ENCODE data around the gene PPFIBP1.
"Not testable (repeated sequence)": the region's sequence is repeated elsewhere in the genome, so short reads cannot be mapped to it uniquely, and the experiment has no call there.

PPFIBP1 gene

DNA sequence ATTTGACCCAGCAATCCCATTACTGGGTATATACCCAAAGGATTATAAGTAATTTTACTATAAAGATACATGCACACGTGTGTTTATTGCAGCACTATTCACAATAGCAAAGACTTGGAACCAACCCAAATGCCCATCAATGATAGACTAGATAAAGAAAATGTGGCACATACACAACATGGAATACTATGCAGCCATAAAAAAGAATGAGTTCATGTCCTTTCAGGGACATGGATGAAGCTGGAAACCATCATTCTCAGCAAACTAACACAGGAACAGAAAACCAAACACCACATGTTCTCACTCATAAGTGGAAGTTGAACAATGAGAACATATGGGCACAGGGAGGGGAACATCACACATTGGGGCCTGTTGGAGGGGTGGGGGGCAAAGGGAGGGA lies 20.9 kb downstream of the PPFIBP1 start:
- not testable (repeated sequence) for DNase-seq

DNA sequence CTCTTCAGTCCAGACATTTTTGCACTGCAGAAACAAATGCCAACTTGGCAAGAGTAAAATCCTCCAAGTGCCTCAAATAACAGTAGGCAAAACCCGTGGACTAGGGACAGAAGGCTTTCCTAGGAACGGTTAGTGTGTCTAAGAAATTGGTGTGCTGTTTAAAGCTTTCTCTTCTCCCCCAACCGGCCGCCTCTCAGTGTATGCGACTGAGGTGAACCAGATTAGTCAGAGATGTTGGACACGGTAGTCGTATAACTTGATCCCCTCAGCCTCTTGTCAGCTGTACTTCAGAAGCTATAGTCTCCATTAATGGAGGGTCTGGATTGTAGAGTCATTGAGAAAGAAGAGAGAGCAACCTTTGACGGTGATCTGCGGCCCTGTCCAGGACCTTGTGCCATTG lies 21.7 kb downstream of the PPFIBP1 start:
- DNase-seq, result no peak

DNA sequence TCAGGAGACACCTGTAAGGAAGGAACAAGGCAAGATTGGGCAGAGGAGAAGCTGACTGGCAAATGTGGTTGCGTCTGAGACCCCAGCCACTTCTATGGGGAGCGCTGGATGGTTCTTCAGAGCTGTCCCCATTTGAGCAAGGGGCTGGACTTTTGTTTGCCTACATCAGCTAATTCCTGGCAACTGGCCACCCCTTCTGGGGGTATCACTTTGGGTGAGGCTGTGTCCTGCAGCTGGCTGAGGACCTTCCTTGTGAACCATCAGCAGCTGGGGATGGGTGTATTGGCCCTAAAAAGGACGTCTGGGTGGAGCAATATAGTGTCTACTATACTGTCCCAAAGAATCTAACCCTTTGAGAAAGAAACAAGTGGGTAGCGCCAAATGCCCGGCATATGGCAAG lies 23.6 kb downstream of the PPFIBP1 start:
- DNase-seq, result no peak

DNA sequence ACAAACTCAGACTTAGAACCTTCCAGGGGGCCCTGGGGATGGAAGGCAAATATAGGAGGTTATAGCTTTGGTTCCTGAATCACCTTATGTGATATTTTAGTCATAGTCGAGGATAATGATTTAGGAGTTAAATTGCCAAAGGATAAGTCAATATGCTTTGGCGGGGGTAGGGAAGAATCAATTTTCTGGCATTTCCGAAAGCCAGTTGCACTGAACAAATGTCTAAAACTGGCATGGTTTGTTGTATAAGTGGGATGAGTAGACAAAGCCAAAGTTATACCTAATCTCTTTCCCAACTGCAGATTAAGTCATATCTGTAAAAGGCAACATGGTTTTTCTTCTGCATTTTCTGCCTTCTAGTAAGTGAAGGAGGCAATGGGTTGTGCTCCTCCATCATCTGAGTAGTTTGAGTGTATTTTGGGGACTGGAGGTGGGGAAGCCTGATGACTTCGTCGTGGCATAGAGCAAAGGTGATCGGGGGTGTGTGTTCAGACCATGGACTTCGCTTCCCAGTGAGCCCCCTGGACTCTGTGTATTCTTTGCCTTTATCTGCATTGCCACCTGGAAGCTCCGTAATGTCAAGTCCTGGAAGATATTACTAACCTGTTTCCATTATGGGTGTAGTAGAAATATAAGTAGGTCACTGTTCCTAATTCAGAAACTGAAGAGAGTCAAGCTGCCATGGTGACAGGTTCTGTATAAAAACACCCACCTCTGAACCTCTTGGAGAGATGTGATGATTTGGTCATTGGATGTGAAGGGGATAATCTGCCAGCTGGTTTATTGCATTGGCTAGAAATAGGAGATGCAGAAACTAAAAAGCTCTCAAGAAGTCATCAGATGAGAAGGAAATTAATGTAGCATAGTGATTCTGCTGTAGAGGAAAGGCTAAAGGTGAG lies 24.5 kb downstream of the PPFIBP1 start:
- DNase-seq, result no peak

DNA sequence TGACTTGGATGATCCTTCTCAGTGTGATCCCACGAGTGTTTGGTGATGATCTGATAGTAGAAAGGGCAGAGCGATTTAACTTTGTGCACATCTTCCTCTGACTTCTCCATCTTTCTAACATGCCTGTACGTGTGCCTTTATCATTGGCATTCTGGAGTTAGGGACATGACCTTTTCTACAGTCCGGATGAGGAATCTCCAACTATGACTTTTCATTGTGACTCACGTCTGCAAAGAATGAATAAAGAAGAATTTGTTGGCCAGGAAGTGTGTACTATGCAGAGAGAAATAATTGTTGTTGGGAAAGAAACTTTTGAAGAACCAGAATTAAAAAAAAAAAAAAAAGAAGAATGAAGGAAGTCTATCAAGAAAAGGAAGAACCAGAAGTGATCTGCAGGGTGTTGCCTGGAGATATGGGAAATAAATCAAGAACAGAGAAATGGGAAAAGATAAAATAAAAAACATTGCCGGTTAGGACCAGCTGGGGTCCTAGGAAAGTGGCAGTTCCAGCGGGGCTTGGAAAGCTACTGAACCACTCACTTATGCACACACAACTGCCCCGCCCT lies 25.3 kb downstream of the PPFIBP1 start:
- DNase-seq, result no peak

DNA sequence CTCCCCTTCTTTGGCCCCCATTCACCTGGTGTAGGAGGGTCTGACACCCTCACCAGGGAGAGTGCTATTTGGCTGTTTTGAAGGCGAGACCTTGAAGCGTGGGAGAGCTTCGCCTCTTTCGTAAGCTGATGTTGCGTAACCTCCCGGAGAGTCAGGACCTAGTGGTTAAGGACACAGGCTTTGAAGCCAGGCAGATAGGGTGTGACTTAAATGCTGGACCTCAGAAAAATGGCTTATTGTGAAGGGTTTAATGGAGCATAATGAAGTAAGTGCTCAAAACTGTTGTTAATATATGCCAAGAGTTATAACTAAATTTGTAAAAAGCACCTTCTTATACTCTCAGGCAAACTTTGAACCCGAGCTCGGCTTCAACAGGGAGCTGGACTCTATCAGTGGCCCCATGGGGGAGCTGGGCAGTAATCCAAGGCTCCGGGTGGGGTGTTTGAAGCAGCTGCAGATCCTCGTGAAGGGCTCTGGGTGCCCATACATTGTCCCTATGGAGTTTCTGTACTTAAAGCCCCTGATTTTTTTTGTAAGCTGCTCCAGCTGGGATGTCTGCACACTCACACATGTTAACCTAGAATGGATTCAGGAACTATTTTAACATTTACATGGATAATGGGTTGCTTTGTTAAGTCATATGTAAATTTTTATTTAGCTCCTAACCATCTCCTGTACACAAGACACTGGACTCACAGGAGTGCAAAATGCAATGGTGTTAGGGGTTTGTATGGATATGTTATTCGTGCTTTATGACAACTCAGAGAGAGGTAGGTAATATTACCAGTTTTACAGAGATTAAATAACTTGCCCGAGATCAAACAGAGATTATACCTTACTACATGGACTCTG lies 26.0 kb downstream of the PPFIBP1 start:
- DNase-seq, result peak; percentile 71

DNA sequence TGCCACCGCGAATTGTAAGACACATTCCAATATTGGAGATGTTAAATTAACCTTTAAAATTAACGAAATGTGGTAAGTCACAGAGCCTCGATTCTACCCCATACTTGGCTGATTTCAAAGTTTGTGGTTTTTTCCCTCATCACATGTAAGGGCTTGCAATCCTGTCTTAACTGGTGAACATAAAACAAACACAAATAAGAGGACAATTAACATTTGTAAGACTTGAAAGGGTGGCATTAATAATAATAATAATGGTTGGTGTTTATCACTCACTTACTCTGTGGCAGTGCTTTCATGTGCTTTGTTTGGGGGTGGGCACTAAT lies 26.6 kb downstream of the PPFIBP1 start:
- no peak for DNase-seq

DNA sequence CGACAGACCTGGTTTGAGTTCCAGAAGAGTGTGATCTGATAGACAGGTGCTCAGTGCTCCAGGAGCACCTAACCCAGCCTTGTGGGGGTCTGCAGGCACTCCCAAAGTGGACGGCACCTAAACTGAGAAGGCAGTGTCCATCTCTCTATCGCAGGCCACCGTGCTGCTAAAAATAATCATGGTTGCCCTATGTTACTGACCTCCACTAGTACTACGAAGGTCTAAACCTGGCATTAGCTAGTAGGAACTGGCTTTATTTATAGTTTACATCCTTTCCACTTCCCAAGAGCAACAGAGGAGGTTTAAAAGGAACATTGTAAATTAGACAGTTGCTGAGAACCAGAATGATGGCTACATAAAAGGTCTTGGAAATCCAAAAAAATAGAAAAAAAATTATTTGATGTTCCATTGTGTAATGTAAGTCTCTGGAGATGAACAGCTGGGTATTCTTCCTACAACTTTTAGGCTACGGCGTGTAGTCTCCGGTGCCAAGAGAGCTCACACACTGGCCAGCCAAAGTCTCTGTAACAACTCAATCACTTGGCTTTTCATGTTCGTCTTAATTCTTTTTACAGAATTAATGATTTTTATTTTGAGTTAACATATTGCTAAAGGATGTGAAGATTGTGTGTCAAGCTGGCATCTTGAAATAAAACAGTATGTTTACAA lies 27.3 kb downstream of the PPFIBP1 start:
- no peak for DNase-seq

DNA sequence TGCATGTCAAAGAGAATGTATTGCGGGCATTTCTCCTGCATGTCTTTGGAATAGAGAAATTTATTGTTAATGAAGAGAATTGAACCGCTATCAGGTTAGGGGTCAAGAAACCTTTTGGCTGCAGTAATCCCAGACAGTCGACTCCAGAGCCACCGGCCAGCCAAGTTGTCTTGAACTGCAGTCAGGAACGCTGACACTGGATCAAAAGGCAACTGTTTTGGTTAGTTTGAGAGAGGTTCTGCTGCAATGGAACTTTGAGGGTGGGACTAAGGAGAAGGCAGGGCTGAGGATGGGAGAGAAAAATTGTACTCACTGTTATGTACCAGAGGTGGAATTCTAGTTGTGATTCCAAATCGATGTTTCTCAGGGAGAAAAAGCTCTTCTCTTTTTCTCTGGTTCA lies 28.2 kb downstream of the PPFIBP1 start:
- DNase-seq, result no peak

DNA sequence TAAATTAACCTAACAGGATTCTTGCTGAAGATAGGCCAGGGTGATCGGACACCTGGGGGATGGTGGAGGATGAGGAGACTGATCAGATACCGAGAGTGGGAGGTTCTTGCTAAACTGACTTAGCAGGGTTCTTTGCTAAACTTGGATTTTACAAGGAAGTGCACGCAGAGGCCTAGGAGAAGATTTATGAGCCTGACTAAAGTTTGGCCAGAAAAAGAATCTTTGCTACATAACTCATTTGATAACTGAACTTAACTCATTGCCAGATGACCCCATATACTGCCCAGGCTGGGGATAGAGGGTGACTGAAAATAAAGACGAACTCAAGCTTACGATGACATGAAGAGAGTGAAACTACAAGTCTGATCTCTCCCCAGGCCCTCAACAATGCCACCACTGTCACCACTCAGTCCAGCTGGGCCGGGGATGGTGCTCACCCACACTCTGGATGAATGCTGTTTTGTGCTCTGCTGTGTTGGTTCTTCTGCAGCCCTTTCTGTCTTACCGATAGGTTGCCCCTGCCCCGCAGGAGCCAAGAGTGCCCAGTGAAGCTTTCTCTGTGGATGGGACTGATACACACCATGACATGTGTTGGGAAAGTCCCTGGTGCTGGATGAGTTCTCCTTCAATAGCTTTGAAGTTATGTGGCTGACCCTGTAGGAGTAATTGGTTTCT lies 29.0 kb downstream of the PPFIBP1 start:
- DNase-seq, result no peak

DNA sequence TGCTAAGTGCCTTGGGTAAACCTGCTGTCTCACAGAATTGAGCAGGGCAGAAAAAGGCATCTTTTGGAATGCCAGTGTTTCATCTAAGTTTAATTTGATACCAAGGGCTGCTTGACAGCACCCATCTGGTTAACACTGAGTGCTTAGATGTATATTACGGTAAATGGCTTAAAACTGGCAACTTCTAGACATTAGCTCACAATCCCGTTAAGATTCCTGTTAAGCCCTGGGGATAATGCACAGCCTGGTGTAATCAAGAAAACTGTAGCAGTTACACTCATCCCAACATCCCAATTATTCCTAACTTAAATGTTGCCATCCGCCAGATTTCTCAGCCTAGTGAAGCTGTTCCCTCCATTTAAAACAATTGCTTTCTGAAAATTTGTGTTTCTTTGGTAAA lies 29.9 kb downstream of the PPFIBP1 start:
- no peak for DNase-seq

DNA sequence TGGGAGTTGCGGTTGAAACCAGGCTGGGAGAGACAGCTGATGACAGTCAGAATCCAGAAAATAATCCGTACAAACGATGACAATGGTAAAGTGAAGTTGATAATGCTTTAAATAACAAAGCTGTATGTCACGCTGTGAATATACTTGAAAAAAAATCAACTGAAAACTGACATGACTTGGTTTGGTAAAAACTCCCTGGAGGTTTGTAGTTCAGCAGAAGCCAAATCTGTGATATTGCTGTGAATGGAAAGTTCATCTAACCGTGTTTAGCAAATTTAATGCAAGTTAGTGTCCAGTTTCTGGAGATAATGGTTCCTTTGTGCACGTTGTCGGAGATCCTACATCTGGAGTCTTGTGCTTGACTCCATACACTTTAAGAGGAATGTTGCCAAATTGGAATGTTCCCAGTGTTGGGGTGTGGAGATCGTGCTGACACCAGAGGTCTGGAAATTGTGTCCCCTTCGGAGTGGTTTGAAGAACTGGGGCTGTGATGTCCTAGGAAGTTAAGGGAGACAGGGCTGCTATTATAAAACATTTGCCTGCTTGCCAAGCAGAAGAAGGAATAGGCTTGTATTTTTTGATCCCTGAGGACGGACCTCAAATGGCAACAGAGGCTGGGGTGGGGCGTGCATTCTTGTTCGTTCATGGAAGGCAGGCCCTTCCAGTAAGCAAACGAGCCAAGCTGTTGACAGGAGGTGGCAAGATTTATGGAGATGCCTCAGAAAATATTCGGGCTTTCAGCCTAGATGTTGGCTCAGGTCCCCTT lies 30.6 kb downstream of the PPFIBP1 start:
- no peak for DNase-seq

DNA sequence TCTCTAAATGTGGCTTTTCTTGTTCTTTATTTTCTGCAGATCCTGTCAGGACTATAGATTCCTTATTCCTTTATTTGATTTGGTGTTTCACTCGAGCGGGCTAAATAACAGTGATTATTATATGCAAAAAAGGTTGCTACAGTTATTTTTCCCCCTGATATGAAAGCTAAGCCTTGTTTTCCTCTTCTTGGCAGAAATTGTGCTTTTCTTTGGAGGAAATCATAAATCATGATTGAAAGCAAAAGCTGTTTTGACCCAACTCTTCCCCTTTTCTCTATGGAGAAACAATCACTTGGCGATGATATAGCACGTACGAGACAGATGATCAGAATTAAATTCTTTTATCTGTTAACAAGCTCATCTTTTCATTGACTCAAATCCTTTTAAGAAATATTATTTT lies 31.4 kb downstream of the PPFIBP1 start:
- DNase-seq, result no peak

DNA sequence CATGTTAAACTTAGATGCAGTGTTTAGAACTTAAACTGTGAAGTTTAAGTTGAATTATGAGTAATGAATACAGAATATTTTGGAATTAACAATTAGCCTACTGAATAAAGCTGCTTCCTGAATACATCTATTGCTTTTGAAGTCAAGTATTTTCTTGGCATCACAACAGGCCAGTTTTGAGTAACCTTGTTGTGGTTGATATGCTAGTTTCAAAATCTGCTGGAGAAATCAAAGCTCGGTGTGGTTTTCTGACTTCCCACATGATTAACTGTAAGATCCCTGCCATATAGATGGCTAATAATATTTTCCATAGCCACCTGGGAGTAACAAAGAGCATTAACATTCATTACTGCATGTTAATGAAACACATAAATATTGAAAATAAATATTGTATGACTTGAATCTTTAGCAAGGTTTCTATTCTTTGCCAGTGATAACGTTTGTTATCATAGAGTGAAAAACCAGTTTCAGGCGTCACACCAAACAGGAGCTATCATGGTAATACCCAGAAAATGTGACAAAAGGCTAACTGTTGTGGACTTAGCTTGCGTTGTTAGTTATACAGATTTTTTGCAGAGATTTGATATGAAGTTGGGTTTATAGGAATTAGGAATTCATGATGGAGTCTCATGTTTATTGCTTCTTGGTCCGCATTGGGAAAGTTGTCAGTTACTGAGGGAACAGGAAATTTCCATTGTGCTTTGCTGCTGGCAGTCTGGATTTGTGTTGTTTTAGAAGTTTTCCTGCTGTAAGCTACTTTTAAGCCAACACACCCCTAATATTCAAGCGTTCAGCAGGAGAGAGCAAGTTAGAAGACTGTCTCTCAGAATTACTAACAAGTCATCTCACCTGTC lies 32.1 kb downstream of the PPFIBP1 start:
- no peak for DNase-seq

DNA sequence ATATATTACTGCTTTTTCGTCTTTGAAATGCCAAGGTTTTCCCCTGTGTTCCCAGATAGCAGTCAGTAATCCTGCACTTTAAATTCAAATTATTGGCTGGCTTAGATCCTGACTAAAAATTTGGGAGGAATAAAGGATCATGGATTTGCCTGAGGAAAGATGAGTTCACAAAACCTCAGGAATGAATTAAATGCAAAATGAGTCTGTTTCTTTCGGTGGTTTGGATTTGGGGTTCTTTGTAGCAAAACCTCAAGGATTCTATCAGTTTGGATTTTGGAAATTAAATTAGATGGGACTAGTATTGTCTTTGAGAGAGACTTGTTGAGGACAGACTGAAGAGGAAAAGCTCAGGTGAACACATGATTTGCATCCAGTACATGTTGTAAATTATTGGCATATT lies 36.1 kb downstream of the PPFIBP1 start:
- DNase-seq, result no peak

DNA sequence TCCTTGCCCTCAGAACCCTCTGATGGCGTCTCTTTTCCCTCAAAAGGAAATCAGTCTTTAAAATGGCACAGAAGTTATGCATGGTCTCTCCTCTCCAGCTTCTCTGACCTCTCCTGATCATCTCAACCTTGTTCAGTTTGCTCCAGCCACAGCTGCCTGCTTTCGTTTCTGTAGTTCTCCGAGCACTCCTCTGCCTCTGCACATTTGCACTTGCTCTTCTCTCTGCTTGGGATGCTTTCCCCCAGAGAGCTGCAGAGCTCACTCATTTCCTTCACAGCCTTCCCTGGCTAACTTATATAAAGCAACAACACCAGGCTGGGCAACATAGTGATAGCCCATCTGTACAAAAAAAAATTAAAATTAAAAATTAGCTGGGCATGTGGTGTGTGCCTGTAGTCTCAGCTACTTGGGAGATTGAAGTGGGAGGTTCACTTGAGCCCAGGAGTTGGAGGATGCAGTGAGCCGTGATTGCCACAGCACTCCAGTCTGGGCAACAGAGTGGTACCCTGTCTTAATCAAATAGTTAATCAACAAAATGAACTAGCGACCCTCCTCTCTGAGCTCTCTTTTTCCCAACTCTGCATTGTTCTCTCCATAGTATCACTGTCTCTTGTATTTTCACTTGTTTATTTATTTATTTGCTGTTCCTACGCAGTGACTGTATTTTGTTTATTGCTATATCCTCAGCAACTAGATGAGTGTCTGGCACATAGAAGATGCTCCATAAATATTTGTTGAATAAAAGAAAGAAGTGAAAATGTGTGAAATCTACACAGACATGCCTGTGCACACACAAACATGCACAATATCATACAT lies 37.7 kb downstream of the PPFIBP1 start:
- no peak for DNase-seq

DNA sequence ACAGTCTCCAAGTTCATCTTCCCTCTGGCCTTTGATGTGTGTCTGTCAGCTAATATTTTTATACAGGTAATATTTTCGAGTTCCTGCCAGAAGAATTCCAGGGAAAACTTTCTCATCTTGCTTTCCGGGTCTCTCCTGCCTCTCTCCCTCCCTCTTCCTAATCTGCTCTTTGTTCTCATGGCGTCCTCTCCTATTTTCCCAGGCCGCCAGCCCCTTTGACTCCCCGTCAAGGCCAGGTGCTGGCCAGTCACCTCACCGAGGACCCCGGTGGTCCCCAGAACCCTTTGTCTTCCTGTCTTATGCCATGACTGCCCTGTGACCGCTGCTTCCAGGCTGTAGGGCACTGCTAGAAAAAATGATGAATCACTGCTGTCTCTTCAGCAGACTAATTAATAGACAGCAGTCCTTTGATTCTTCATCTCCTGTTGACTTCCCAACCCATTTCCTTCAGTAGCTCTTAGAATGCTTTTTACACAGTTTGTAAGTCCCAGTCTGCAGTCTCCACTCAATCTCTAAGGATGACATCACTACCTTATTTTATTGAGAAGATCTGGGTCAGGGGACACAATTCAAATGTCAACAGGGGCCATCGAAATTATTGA lies 40.7 kb downstream of the PPFIBP1 start:
- DNase-seq, result no peak

DNA sequence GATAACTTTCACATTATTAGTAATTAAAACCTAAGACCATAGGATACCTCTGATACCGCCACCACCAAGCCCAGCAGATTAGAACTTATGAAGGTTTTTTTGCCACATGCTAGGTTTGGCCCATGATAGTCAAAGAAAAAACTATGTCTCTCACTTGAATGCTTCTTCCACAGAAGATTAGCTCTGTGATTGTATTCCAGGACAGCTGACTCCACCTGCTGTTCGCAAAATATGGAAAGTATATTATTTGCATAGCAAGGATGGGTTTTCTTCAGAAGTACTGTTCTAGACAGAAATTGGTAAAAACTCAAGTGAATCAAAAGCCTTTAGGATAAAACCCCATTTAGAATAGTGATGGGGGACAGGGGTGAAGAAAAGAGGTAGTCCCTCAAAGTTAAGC lies 42.2 kb downstream of the PPFIBP1 start:
- DNase-seq, result no peak

DNA sequence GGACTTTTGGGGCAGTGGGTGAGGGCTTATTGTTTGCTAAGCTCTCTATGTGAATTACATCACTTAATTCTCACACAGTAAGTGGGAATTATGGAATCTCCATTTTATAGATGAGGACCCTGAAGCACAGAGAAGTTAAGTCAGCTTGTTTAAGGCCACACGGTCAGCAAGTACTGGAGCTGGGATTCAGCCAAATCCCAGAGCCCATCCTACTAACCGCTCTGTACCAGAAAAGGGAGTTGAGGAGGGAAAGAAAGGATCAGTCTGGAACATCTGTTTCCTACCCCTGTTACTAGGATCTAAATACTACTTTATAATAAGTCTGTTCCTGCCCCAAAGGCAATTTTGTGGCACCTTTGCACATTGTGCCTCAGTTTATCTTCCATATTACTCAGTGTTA lies 42.6 kb downstream of the PPFIBP1 start:
- DNase-seq, result no peak

DNA sequence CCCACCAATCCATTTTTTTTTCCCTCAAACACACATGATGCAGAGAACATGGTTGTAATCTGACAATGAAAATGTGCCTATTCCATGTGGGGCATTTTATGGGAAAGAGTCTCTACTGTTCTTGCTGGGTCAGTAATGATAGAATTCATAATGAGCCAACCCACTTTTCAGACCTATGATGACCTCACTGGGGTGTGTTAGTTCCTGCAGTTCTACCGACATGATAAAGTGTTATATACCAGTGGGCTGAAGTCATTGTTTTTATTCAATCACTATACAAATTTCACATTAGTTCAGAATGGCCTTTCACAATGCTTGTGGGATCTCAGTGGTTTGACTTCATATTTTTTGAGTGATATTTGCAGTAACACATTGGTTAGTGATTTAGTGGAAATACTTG lies 47.5 kb downstream of the PPFIBP1 start:
- DNase-seq, result no peak

Measured in NCI-H345 (cell line).